Activated B cell treated with CpG ODN at 0.5 μM for 24 hours (primary cell): ENCODE results near the gene PATL2. TPM values are rescaled to one million over a fixed set of nuclear protein-coding genes. Genes with fewer than 3 reads are reported as not detected.

ENCODE experiments used
- ATAC-seq: fragments of 200-7000 bp; cut with Tn5 transposase; one replicate; pipeline ENCODE4 v1.10.0; 2021; ENCODE audit warnings: low read depth, mild to moderate bottlenecking, moderate library complexity
- CTCF ChIA-PET: fragments of 350-600 bp; sonication (Branson Sonifier 250); formaldehyde crosslinking; loops from one replicate; lab custom pipeline; 2021; ENCODE audit warnings: antibody characterized with exemption; lab: Charles Lee
- POLR2A ChIA-PET: fragments of 350-600 bp; sonication (Branson Sonifier 250); formaldehyde crosslinking; loops from one replicate; lab custom pipeline; 2021; ENCODE audit warnings: antibody characterized with exemption; lab: Charles Lee
- DNase-seq: peaks from one replicate; pipeline ENCODE4 v3.0.0; 2022
- H3K27ac Mint-ChIP-seq: one replicate; pipeline ENCODE4 v1.8.0; 2020; ENCODE audit warnings: mixed read lengths
- H3K27me3 Mint-ChIP-seq: one replicate; pipeline ENCODE4 v1.8.0; 2021; ENCODE audit warnings: mixed read lengths
- H3K36me3 Mint-ChIP-seq: one replicate; pipeline ENCODE4 v1.8.0; 2021; ENCODE audit warnings: low read depth, mixed read lengths
- H3K4me1 Mint-ChIP-seq: one replicate; pipeline ENCODE4 v1.8.0; 2021; ENCODE audit warnings: mixed read lengths
- H3K4me3 Mint-ChIP-seq: one replicate; pipeline ENCODE4 v1.8.0; 2020; ENCODE audit warnings: mild to moderate bottlenecking, mixed read lengths
- H3K9me3 Mint-ChIP-seq: one replicate; pipeline ENCODE4 v1.8.0; 2020; ENCODE audit warnings: mixed read lengths
- CTCF ChIP-seq: fragments of 200-600 bp; IDR thresholded peaks from one replicate; pipeline ENCODE4 v1.8.0; 2022; ENCODE audit warnings: antibody characterized with exemption, mild to moderate bottlenecking
- intact Hi-C: fragments of 100-400 bp; cut with micrococcal nuclease; formaldehyde crosslinking; loops from one replicate; pipeline ENCODE4 v1.15.1; 2024
- total RNA-seq: library from RNA; stranded (reverse); gene quantifications from 2 replicates; pipeline ENCODE4 v1.2.3, GENCODE V29; 2022

Gene PATL2
- total RNA-seq, 1 donor from 2014 or later = 27.2 TPM

- intact Hi-C loops = no loop called here
- H3K36me3 Mint-ChIP-seq = peaks cover 58% of the 10 kb centered on the region
- ATAC-seq = no peak
- H3K27ac Mint-ChIP-seq = no peak overlapping the region
- no peak for TF ChIP-seq CTCF
- no peak overlapping the region for H3K4me3 Mint-ChIP-seq
- no peaks in the 10 kb centered on the region for H3K9me3 Mint-ChIP-seq
- ChIA-PET POLR2A (interaction anchor here (1.2 kb wide), 3 partner anchors 54 to 81 kb away, joined by 3 to 7 read pairs (median 3); partner anchors contain the start of genes B2M and PATL2), CTCF (interaction anchor here (1.2 kb wide), 1 partner anchor 80 kb away, joined by 3 read pairs; no protein-coding TSS in a partner anchor)
- no peaks in the 10 kb centered on the region for H3K27me3 Mint-ChIP-seq
- no peak for DNase-seq
- peaks cover 24% of the 10 kb centered on the region for H3K4me1 Mint-ChIP-seq
Measured at GRCh38 chr15:44657378-44657777, 53.7 kb downstream of the PATL2 start.

DNA sequence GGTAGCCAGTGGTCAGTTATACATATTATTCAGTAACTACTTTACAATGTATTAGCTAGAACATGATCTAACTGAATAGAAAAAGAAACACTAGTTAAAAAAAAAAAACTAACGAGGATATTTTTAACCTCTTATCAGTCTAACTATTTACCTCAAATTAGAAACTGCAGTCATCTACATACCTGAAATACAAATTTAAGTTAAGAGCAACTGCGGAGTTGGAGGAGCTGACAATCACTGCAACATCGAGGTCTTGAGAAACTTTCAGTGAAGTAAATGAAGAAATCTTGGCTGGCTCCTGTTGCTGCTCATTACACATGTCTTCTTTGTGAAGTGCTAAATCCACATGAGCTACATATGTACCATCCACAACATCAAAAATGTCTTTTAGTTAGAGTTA lies 54.2 kb downstream of the PATL2 start:
- intact Hi-C loops = no loop called here
- TF ChIP-seq CTCF = no peak
- peaks cover 62% of the 10 kb centered on the region for H3K36me3 Mint-ChIP-seq
- H3K9me3 Mint-ChIP-seq = no peaks in the 10 kb centered on the region
- ChIA-PET POLR2A (interaction anchor here (1.2 kb wide), 3 partner anchors 55 to 82 kb away, joined by 3 to 7 read pairs (median 3); partner anchors contain the start of genes B2M and PATL2), CTCF (interaction anchor here (1.2 kb wide), 1 partner anchor 81 kb away, joined by 3 read pairs; no protein-coding TSS in a partner anchor)
- peaks cover 23% of the 10 kb centered on the region for H3K4me1 Mint-ChIP-seq
- DNase-seq (no peak), ATAC-seq (no peak)
- no peaks in the 10 kb centered on the region for H3K27me3 Mint-ChIP-seq
- H3K4me3 Mint-ChIP-seq = no peak overlapping the region
- no peak overlapping the region for H3K27ac Mint-ChIP-seq

- ATAC-seq (no peak), DNase-seq (no peak)
- H3K27ac Mint-ChIP-seq = peak overlapping the region; percentile 1
- CTCF ChIA-PET = interaction anchor here (1.2 kb wide), 1 partner anchor 81 kb away, joined by 3 read pairs; no protein-coding TSS in a partner anchor
- intact Hi-C loops = no loop called here
- peaks cover 68% of the 10 kb centered on the region for H3K36me3 Mint-ChIP-seq
- H3K9me3 Mint-ChIP-seq = no peaks in the 10 kb centered on the region
- POLR2A ChIA-PET = interaction anchor here (1.2 kb wide), 3 partner anchors 55 to 82 kb away, joined by 3 to 7 read pairs (median 3); partner anchors contain the start of genes B2M and PATL2
- H3K4me1 Mint-ChIP-seq = peaks cover 20% of the 10 kb centered on the region
- no peaks in the 10 kb centered on the region for H3K27me3 Mint-ChIP-seq
- TF ChIP-seq CTCF = no peak
- H3K4me3 Mint-ChIP-seq = no peak overlapping the region
Measured at GRCh38 chr15:44656298-44656697, 54.8 kb downstream of the PATL2 start.

DNA sequence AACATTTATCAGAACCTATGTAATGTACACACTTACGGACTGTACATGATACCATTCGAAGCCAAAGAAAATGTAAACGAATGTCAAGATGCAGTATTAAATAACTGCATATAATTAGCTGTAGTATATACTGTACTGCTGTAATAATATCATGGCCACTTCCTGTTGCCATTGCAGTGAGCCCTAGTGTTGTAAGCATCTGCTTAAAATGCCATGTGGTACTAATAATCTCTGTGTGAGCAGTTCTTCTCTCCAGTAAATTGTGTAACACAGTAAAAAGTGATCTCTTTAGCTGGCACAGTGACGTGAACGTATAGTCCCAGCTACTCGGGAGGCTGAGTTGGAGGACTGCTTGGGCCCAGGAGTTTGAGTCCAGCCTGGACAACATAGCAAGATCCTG lies 56.3 kb downstream of the PATL2 start:
- TF ChIP-seq CTCF = no peak
- H3K27ac Mint-ChIP-seq = no peak overlapping the region
- ChIA-PET POLR2A (interaction anchor here (0.8 kb wide), 1 partner anchor 57 kb away, joined by 3 read pairs; the partner anchor contains the start of genes B2M and PATL2), CTCF (no interaction called here)
- no peaks in the 10 kb centered on the region for H3K9me3 Mint-ChIP-seq
- ATAC-seq (no peak), DNase-seq (no peak)
- H3K4me3 Mint-ChIP-seq = no peak overlapping the region
- peaks cover 17% of the 10 kb centered on the region for H3K4me1 Mint-ChIP-seq
- H3K36me3 Mint-ChIP-seq = peaks cover 72% of the 10 kb centered on the region
- H3K27me3 Mint-ChIP-seq = no peaks in the 10 kb centered on the region
- intact Hi-C loops = no loop called here

DNA sequence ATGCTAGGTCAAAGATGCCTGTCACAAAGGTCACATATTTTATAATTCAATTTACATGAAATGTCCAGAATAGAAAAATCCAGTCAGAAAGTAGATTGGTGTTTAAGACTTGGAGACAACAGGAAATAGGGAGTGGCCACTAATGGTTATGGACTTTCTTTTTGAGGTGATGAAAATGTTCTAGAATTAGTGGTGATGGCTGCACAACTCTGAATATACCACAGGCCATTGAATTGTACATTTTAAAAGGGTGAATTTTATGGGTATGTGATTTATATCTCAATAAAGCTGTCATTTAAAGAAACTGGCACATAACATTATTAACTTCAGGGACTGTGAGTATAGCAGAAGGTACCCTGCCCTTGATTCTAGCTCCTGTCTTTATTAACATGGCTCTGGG lies 63.5 kb downstream of the PATL2 start:
- Mint-ChIP-seq H3K36me3 (peaks cover 78% of the 10 kb centered on the region), H3K4me3 (no peak overlapping the region), H3K4me1 (peaks cover 41% of the 10 kb centered on the region), H3K27me3 (no peaks in the 10 kb centered on the region), H3K27ac (no peak overlapping the region), H3K9me3 (peaks cover 4% of the 10 kb centered on the region)
- CTCF ChIA-PET = interaction anchor here (1.3 to 1.5 kb wide), 2 partner anchors 55 to 91 kb away, joined by 4 to 5 read pairs; no protein-coding TSS in a partner anchor
- ATAC-seq = no peak
- no peak for TF ChIP-seq CTCF
- intact Hi-C loops = no loop called here
- DNase-seq = no peak
- POLR2A ChIA-PET = interaction anchor here (1.0 to 1.1 kb wide), 2 partner anchors 64 to 67 kb away, joined by 3 to 13 read pairs; partner anchors contain the start of genes B2M and PATL2
